ENCODE data around the gene AKR1E2. TPM values are rescaled to one million over a fixed set of nuclear protein-coding genes. Genes with fewer than 3 reads are reported as not detected.

Gene AKR1E2
- polyA plus RNA-seq, 3 donors from 2014 or later = not detected

DNA sequence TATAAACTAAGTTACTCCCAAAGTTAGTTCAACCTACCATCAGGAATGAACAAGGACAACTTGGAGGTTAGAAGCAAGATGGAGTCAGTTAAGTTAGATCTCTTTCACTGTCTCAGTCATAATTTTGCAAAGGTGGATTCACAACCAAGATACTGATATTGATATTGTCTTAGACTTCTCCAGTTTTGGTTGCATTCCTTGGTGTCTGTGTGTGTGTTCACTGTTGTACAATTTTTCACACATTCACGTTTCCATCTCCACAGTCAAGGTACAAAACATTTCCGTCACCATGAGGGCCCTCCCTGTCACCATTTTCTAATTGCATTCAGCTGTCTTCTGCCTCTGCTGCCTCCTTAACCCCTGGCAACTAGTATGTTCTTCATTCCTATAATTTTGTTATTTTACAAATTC, 41.1 kb downstream of the AKR1E2 start:
- DNase-seq = no peak
- no peaks in the 10 kb centered on the region for H3K4me1 Mint-ChIP-seq
- H3K9me3 Mint-ChIP-seq = no peaks in the 10 kb centered on the region
- no peaks in the 10 kb centered on the region for H3K36me3 Mint-ChIP-seq
- H3K27me3 Mint-ChIP-seq (ENCODE audit: low read depth in 3 of 3) = peaks cover 0 to 6% (median 6%) of the 10 kb centered on the region in 3 donors
- no peak overlapping the region for H3K27ac Mint-ChIP-seq
- H3K4me3 Mint-ChIP-seq = no peak overlapping the region

DNA sequence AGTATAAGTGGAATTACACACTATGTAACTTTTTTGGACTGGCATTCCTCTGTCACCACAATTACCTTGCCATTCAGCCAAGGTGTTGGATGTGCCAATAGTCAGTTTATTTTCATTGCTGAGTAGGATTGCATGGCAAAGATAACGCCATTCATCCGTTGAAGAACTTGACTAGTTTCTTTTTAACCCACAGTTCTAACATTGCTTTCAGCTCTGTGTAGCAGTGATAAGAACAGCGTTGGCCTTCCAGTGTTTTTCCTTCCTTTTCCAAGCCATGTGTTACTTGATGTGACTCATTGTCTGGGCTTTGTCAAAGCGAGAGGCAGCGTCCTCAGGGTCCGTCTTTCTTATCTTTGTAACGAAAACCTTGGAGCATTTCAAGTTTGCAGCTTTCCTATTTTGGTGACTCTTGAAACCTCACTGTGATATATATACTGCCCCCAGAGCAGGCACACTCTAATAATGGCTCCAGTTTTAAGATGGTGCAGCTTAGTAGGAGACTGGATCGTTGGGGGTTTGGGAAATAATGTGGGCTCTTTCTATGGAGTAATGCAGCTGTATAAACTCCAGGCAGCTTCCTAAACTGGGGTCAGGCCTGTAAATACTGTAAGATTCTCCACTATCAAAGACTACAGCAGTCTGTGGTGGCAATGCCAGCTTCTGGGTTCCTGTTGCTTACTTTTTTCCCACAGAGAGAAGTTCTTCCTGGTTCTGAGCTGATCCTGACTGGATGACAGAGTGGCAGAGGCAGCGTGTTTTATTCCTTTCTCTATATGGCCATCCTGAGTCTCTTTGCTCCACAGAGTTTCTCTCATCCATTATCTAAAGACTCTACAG, 41.7 kb downstream of the AKR1E2 start:
- Mint-ChIP-seq H3K9me3 (no peaks in the 10 kb centered on the region), H3K4me1 (no peaks in the 10 kb centered on the region), H3K27me3 (ENCODE audit: low read depth in 3 of 3) (peaks cover 0 to 6% (median 6%) of the 10 kb centered on the region in 3 donors), H3K4me3 (no peak overlapping the region), H3K27ac (no peak overlapping the region), H3K36me3 (no peaks in the 10 kb centered on the region)
- no peak for DNase-seq

DNA sequence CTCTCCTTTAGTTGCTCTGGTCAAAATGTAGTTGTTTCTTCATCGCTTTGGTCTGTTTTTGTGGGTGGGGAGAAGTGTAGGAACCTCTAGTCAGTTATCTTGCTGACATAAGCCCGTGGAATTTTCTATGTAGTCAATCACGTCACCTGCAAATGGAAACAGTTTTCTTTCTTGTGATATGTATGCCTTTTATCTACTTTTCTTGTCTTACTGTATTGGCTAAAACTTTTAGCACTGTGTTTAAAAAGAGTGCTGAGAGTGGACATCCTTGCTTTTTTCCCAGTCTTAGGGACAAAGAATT, 42.3 kb downstream of the AKR1E2 start:
- Mint-ChIP-seq H3K4me1 (no peaks in the 10 kb centered on the region), H3K9me3 (no peaks in the 10 kb centered on the region), H3K27me3 (ENCODE audit: low read depth in 3 of 3) (peaks cover 0 to 10% (median 6%) of the 10 kb centered on the region in 3 donors), H3K36me3 (no peaks in the 10 kb centered on the region), H3K27ac (no peak overlapping the region), H3K4me3 (no peak overlapping the region)
- DNase-seq = no peak

DNA sequence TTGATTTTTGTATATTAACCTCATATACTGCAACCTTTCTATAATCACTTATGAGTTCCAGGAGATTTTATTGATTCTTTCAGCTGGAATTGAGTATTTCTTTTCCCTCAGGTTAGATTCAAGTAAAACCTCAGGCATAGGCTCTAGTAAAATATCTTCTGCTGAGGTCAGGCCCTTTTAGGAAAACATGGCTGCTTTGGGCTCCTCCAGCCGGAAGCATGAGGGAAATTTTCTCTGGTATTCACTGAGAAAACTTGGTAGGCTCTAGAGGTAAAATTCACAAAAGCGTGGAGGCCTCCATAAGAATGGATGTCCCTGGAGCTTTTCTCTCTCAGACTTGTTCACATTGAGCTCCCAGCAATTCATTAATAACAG, 56.7 kb downstream of the AKR1E2 start:
- no peaks in the 10 kb centered on the region for H3K4me1 Mint-ChIP-seq
- no peaks in the 10 kb centered on the region for H3K36me3 Mint-ChIP-seq
- no peaks in the 10 kb centered on the region for H3K9me3 Mint-ChIP-seq
- peaks cover 0 to 7% (median 3%) of the 10 kb centered on the region in 3 donors for H3K27me3 Mint-ChIP-seq (ENCODE audit: low read depth in 3 of 3)
- no peak for DNase-seq
- no peak overlapping the region for H3K27ac Mint-ChIP-seq
- no peak overlapping the region for H3K4me3 Mint-ChIP-seq

- Mint-ChIP-seq H3K4me3 (no peak overlapping the region), H3K36me3 (no peaks in the 10 kb centered on the region)
These were observed 57.2 kb downstream of the AKR1E2 start for GRCh38 chr10:4883079-4883739.

DNA sequence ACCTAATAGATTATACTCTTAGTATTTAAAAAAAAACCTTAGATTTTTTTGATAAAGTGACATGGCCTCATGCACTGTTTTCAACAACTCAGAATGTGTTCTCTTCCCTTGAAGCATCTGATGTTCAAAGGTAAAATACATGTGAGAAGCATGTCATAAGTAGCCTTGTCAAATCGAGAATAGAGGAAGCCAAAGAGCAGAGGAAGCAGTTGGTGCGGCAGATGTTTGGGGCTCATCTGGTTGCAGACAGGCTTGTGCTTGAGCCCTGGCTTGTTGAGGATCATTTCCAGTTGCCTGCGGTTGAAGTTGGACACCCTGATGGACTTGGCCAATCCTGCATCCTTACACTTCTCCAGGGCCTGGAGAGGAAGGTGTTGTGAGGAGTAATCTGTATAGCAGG, 59.2 kb downstream of the AKR1E2 start:
- Mint-ChIP-seq H3K27ac (no peak overlapping the region), H3K27me3 (ENCODE audit: low read depth in 3 of 3) (peaks cover 0 to 12% (median 6%) of the 10 kb centered on the region in 3 donors), H3K4me3 (no peak overlapping the region), H3K4me1 (no peaks in the 10 kb centered on the region), H3K36me3 (no peaks in the 10 kb centered on the region), H3K9me3 (no peaks in the 10 kb centered on the region)
- DNase-seq = no peak

More at GRCh38 chr10:4883079-4883739, 57.2 kb downstream of the AKR1E2 start:
- Mint-ChIP-seq H3K9me3 (no peaks in the 10 kb centered on the region), H3K4me1 (no peaks in the 10 kb centered on the region), H3K27ac (no peak overlapping the region), H3K27me3 (ENCODE audit: low read depth in 3 of 3) (peaks cover 0 to 9% (median 3%) of the 10 kb centered on the region in 3 donors)
- no peak for DNase-seq

GRCh38 chr10:4887501-4887900, 61.5 kb downstream of the AKR1E2 start:
- H3K4me3 Mint-ChIP-seq = peak overlapping the region in 1 of 5 donors; percentile 50
- no peak for DNase-seq

DNA sequence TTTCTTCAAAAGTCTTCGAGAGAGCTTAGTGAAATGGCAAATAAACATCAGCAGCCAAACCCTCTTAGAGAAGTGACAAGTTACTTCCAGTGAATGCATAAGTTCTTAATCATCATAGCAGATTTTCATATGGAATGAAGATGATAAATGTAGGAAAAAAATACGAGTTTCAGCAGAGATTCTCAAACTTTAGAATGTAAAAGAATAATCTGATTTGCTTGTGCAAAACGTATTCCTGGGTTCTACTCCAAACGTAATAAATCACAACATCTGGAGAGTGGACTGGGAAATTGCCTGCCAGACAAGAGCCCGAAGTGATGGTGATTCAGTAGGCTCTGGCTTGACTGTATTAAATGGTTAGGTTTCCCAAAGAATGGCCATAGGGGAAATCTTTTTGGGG, 62.2 kb downstream of the AKR1E2 start:
- Mint-ChIP-seq H3K27ac (no peak overlapping the region), H3K4me3 (no peak overlapping the region), H3K4me1 (no peaks in the 10 kb centered on the region), H3K36me3 (no peaks in the 10 kb centered on the region), H3K27me3 (ENCODE audit: low read depth in 3 of 3) (peaks cover 0 to 12% (median 7%) of the 10 kb centered on the region in 3 donors), H3K9me3 (no peaks in the 10 kb centered on the region)
- DNase-seq = no peak

More at GRCh38 chr10:4887501-4887900, 61.5 kb downstream of the AKR1E2 start:
- H3K36me3 Mint-ChIP-seq = no peaks in the 10 kb centered on the region
- H3K4me1 Mint-ChIP-seq = no peaks in the 10 kb centered on the region
- no peak overlapping the region for H3K27ac Mint-ChIP-seq
- no peaks in the 10 kb centered on the region for H3K9me3 Mint-ChIP-seq
- H3K27me3 Mint-ChIP-seq (ENCODE audit: low read depth in 3 of 3) = peaks cover 0 to 12% (median 7%) of the 10 kb centered on the region in 3 donors

GRCh38 chr10:4889959-4890358, 64.0 kb downstream of the AKR1E2 start:
- H3K27ac Mint-ChIP-seq = no peak overlapping the region
- no peaks in the 10 kb centered on the region for H3K36me3 Mint-ChIP-seq
- H3K9me3 Mint-ChIP-seq = no peaks in the 10 kb centered on the region
- H3K4me3 Mint-ChIP-seq = no peak overlapping the region
- peaks cover 2 to 12% (median 7%) of the 10 kb centered on the region in 3 donors for H3K27me3 Mint-ChIP-seq (ENCODE audit: low read depth in 3 of 3)
- DNase-seq = no peak
- H3K4me1 Mint-ChIP-seq = no peaks in the 10 kb centered on the region

DNA sequence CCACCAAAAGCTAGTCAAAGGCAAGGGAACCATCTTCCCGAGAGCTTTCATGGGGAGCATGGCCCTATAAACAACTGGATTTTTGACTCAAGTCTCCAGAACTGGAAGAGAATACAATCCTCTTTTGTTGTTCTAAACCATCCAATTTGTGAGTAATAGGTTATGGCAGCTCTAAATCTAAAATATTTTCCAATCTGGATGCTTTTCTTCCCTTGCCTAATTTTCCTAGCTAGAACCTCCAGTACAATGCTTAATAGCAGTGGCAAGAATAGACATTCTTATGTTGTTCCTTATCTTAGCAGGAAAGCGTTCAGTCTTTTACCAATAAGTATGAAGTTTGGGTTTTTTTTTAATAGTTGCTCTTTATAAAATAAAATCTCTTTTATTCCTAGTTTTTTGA, 66.7 kb downstream of the AKR1E2 start:
- peaks cover 2 to 12% (median 8%) of the 10 kb centered on the region in 3 donors for H3K27me3 Mint-ChIP-seq (ENCODE audit: low read depth in 3 of 3)

DNA sequence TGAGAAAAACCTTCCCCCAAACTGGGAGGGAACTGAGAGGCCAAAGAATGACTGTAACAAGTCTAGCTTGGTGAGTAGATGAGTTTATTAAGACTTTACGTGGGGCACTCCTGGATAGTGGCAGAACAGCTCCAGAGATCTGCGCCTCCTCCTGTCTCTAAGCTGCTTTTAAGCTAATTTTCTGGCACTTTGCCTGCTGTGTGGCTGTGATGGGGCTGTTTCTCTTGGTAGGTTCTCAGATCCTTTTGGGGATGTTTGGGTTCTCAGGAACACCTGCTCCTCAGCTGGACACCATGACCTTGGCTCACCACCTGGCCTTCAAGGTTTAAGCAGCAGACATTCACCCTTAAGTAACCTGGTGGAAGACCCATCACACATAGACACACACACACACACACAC, 68.3 kb downstream of the AKR1E2 start:
- Mint-ChIP-seq H3K27me3 (ENCODE audit: low read depth in 3 of 3) (peaks cover 2 to 12% (median 8%) of the 10 kb centered on the region in 3 donors), H3K36me3 (no peaks in the 10 kb centered on the region), H3K9me3 (peaks cover 0 to 5% (median 1%) of the 10 kb centered on the region in 6 donors), H3K27ac (no peak overlapping the region), H3K4me3 (no peak overlapping the region), H3K4me1 (no peaks in the 10 kb centered on the region)
- no peak for DNase-seq

More for the DNA sequence above, 66.7 kb downstream of the AKR1E2 start:
- H3K27ac Mint-ChIP-seq = no peak overlapping the region
- DNase-seq = no peak
- peaks cover 0 to 2% (median 0%) of the 10 kb centered on the region in 6 donors for H3K9me3 Mint-ChIP-seq
- no peaks in the 10 kb centered on the region for H3K4me1 Mint-ChIP-seq
- H3K36me3 Mint-ChIP-seq = no peaks in the 10 kb centered on the region
- no peak overlapping the region for H3K4me3 Mint-ChIP-seq

Other genes starting within 250 kb of the AKR1E2 start
- not detected for gene AKR1C1, start 137.2 kb downstream of the AKR1E2 start, polyA plus RNA-seq
- gene AKR1C2, start 177.7 kb downstream of the AKR1E2 start, polyA plus RNA-seq = not detected